Skeletal muscle tissue (tissue), 4 donors: ENCODE measurements around the gene ZNRF1. TPM values are rescaled to one million over a fixed set of nuclear protein-coding genes. Genes with fewer than 3 reads are reported as not detected.
A peak's percentile ranks its signal among the peaks of the same experiment; 100 is the strongest.

Experiments
- H3K27ac ChIP-seq: one replicate; pipeline ENCODE4 v1.7.0; 2013; ENCODE audit warnings: mild to moderate bottlenecking, low read depth, low read length, inconsistent platforms
- H3K27me3 ChIP-seq, 3 donors: one replicate each; pipeline ENCODE4 v1.7.0; 2013; ENCODE audit warnings: low read length in 3 of 3; ENCODE audit not compliant: control insufficient read depth in 3 of 3, insufficient read depth in 3 of 3
- H3K36me3 ChIP-seq, 3 donors: one replicate each; pipeline ENCODE4 v1.7.0; 2013; ENCODE audit warnings: low read length in 3 of 3; ENCODE audit not compliant: control insufficient read depth in 3 of 3, insufficient read depth in 3 of 3
- H3K4me1 ChIP-seq, 3 donors: one replicate each; pipeline ENCODE4 v1.7.0; 2013; ENCODE audit warnings: low read length in 3 of 3, mild to moderate bottlenecking in 3 of 3; ENCODE audit not compliant: control insufficient read depth in 3 of 3, insufficient read depth in 3 of 3
- H3K4me3 ChIP-seq, 3 donors: one replicate each; pipeline ENCODE4 v1.7.0; 2013; ENCODE audit warnings: low read length in 3 of 3
- H3K9ac ChIP-seq, 3 donors: one replicate each; pipeline ENCODE4 v1.7.0; 2013; ENCODE audit warnings: low read length in 3 of 3, mild to moderate bottlenecking in 3 of 3, moderate library complexity in 2 of 3, low read depth in 1 of 3
- H3K9me3 ChIP-seq, 3 donors: one replicate each; pipeline ENCODE4 v1.7.0; 2013; ENCODE audit warnings: low read length in 3 of 3; ENCODE audit not compliant: control insufficient read depth in 3 of 3
- total RNA-seq: library from RNA; depleted of rRNA; stranded (reverse); fragments of >200 nt; gene quantifications from one replicate; pipeline ENCODE4 v1.2.3, GENCODE V29; 2014
- donor health status: Osteomylitis.

The ZNRF1 gene
- total RNA-seq, 1 donor from 2014 or later, result 7.8 TPM

GRCh38 chr16:75062976-75063346, 64.1 kb downstream of the ZNRF1 start:
- peak overlapping the region in 1 of 3 donors; percentile 25 for H3K4me3 ChIP-seq
- H3K9ac ChIP-seq, result peak overlapping the region in 1 of 3 donors; percentile 34
- no peaks in the 10 kb centered on the region for H3K36me3 ChIP-seq
- H3K27me3 ChIP-seq, result no peaks in the 10 kb centered on the region
- H3K27ac ChIP-seq, result peak overlapping the region; percentile 56
- H3K4me1 ChIP-seq, result peaks cover 39 to 47% (median 44%) of the 10 kb centered on the region in 3 donors
- H3K9me3 ChIP-seq, result no peaks in the 10 kb centered on the region

GRCh38 chr16:75063549-75064088, 64.8 kb downstream of the ZNRF1 start:
- H3K4me3 ChIP-seq, result no peak overlapping the region
- H3K9ac ChIP-seq, result peak overlapping the region in 1 of 3 donors; percentile 47
- H3K36me3 ChIP-seq, result no peaks in the 10 kb centered on the region
- H3K27ac ChIP-seq, result no peak overlapping the region
- H3K4me1 ChIP-seq, result peaks cover 38 to 47% (median 42%) of the 10 kb centered on the region in 3 donors
- no peaks in the 10 kb centered on the region for H3K27me3 ChIP-seq
- H3K9me3 ChIP-seq, result no peaks in the 10 kb centered on the region

- H3K9ac ChIP-seq, result no peak overlapping the region
- no peak overlapping the region for H3K27ac ChIP-seq
- H3K27me3 ChIP-seq, result no peaks in the 10 kb centered on the region
- H3K4me1 ChIP-seq, result peaks cover 37 to 48% (median 42%) of the 10 kb centered on the region in 3 donors
- no peak overlapping the region for H3K4me3 ChIP-seq
- H3K36me3 ChIP-seq, result no peaks in the 10 kb centered on the region
- no peaks in the 10 kb centered on the region for H3K9me3 ChIP-seq
These were observed 65.8 kb downstream of the ZNRF1 start for GRCh38 chr16:75064403-75065148.

- Histone ChIP-seq H3K27ac (no peak overlapping the region), H3K9me3 (no peaks in the 10 kb centered on the region), H3K9ac (no peak overlapping the region), H3K27me3 (no peaks in the 10 kb centered on the region), H3K4me1 (peaks cover 38 to 53% (median 46%) of the 10 kb centered on the region in 3 donors), H3K4me3 (no peak overlapping the region), H3K36me3 (no peaks in the 10 kb centered on the region)
These were observed 66.3 kb downstream of the ZNRF1 start for GRCh38 chr16:75065149-75065505.

GRCh38 chr16:75065521-75066149, 66.8 kb downstream of the ZNRF1 start:
- Histone ChIP-seq H3K36me3 (no peaks in the 10 kb centered on the region), H3K9me3 (no peaks in the 10 kb centered on the region), H3K27ac (peak overlapping the region; percentile 19), H3K4me3 (no peak overlapping the region), H3K4me1 (peaks cover 43 to 58% (median 51%) of the 10 kb centered on the region in 3 donors), H3K9ac (no peak overlapping the region), H3K27me3 (no peaks in the 10 kb centered on the region)

- H3K4me3 ChIP-seq, result no peak overlapping the region
- H3K4me1 ChIP-seq, result peaks cover 42 to 53% (median 52%) of the 10 kb centered on the region in 3 donors
- no peaks in the 10 kb centered on the region for H3K27me3 ChIP-seq
- no peak overlapping the region for H3K27ac ChIP-seq
- no peak overlapping the region for H3K9ac ChIP-seq
- no peaks in the 10 kb centered on the region for H3K9me3 ChIP-seq
- no peaks in the 10 kb centered on the region for H3K36me3 ChIP-seq
These were observed 68.1 kb downstream of the ZNRF1 start for GRCh38 chr16:75066861-75067447.

DNA sequence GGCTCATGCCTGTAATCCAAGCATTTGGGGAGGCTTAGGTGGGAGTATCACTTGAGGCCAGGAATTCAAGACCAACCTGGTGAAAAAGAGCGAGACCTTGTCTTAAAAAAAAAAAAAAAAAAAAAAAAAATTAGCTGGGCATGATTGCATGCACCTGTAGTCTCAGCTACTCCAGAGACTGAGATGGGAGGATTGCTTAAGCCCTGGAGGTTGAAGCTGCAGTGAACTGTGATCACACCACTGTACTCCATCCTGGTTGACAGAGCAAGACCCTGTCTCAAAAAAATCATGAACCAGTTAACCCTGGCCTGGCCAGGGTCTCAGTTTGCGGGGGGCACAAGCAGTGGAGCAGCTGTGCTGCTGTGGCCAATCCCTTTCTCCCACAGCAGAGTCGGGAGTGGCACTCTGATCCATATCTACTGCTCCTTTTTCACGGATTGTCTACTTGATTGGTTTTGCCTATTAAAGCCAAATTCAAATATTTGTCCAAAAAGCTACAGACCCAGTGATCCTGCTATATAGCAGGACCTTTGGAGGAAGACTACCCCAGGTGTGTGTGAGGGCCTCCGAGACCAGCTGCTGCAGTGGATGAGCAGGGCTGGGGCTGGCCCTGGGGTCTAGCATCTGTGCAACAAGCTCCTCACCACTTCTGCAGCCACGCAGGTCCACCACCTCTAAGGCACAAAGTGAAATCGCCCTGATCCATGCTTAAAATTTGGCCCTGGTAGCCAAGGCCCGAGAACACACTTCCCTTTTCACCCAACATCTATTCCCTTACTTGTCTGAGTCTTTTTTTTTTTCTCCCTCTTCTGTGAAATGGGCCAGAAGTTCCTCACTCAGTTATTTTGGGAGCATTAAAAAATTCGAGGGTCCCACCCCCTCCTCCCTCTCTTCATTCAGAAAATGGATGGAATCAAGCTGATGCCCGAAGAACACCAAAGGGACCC, 69.5 kb downstream of the ZNRF1 start:
- Histone ChIP-seq H3K4me1 (peaks cover 28 to 45% (median 39%) of the 10 kb centered on the region in 3 donors), H3K36me3 (no peaks in the 10 kb centered on the region)

GRCh38 chr16:75070012-75070841, 71.4 kb downstream of the ZNRF1 start:
- H3K27me3 ChIP-seq, result no peaks in the 10 kb centered on the region
- peaks cover 32 to 47% (median 35%) of the 10 kb centered on the region in 3 donors for H3K4me1 ChIP-seq
- no peaks in the 10 kb centered on the region for H3K36me3 ChIP-seq
- H3K27ac ChIP-seq, result no peak overlapping the region
- H3K4me3 ChIP-seq, result no peak overlapping the region
- no peak overlapping the region for H3K9ac ChIP-seq
- no peaks in the 10 kb centered on the region for H3K9me3 ChIP-seq

More for the DNA sequence above, 69.5 kb downstream of the ZNRF1 start:
- H3K27me3 ChIP-seq, result no peaks in the 10 kb centered on the region
- no peak overlapping the region for H3K4me3 ChIP-seq
- no peaks in the 10 kb centered on the region for H3K9me3 ChIP-seq
- H3K9ac ChIP-seq, result no peak overlapping the region
- no peak overlapping the region for H3K27ac ChIP-seq

GRCh38 chr16:75071621-75072020, 72.8 kb downstream of the ZNRF1 start:
- no peaks in the 10 kb centered on the region for H3K36me3 ChIP-seq
- no peak overlapping the region for H3K4me3 ChIP-seq
- no peak overlapping the region for H3K9ac ChIP-seq
- no peak overlapping the region for H3K27ac ChIP-seq
- H3K4me1 ChIP-seq, result peaks cover 30 to 47% (median 38%) of the 10 kb centered on the region in 3 donors
- no peaks in the 10 kb centered on the region for H3K9me3 ChIP-seq
- no peaks in the 10 kb centered on the region for H3K27me3 ChIP-seq
